B cell (primary cell): ENCODE results near the gene SPG7. TPM values are rescaled to one million over a fixed set of nuclear protein-coding genes. Genes with fewer than 3 reads are reported as not detected.

Experiments
- ATAC-seq: fragments of 200-7000 bp; cut with Tn5 transposase; one replicate; pipeline ENCODE4 v1.10.0; 2021; ENCODE audit warnings: low read depth, mild to moderate bottlenecking, moderate number of reproducible peaks, moderate library complexity
- CTCF ChIA-PET: fragments of 350-600 bp; sonication (Branson Sonifier 250); formaldehyde crosslinking; loops from one replicate; lab custom pipeline; 2021; ENCODE audit warnings: antibody characterized with exemption, inconsistent platforms; lab: Charles Lee
- POLR2A ChIA-PET: fragments of 350-600 bp; sonication (Branson Sonifier 250); formaldehyde crosslinking; loops from one replicate; lab custom pipeline; 2021; ENCODE audit warnings: antibody characterized with exemption; lab: Charles Lee
- DNase-seq: peaks from one replicate; pipeline ENCODE4 v3.0.0; 2013
- H2AFZ ChIP-seq: 2 replicates; pipeline ENCODE4 v1.6.1; 2012; ENCODE audit warnings: mild to moderate bottlenecking, low read depth, low read length; ENCODE audit not compliant: insufficient read depth, poor library complexity, severe bottlenecking
- H3K27ac ChIP-seq, 2 donors: 1 replicate in 1 of 2; 2 replicates in 1 of 2; pipeline ENCODE4 v1.5.1; 2012 to 2013; ENCODE audit warnings: low read length in 2 of 2, mild to moderate bottlenecking in 2 of 2, moderate library complexity in 1 of 2
- H3K27me3 ChIP-seq, 4 experiments: fragments of 200-600 bp in 1 of 4; sonication (generic) in 1 of 4; replicated peaks in 1 of 4; 1 replicate in 2 of 4; 2 replicates in 2 of 4; pipeline versions ENCODE4 v1.6.1 to v1.7.0; 2013 to 2016; ENCODE audit warnings: low read length in 3 of 4, mild to moderate bottlenecking in 2 of 4, mixed read lengths in 1 of 4, moderate library complexity in 1 of 4; ENCODE audit not compliant: insufficient read depth in 4 of 4, control insufficient read depth in 3 of 4; ENCODE audit errors: control extremely low read depth in 1 of 4
- H3K36me3 ChIP-seq, 2 experiments: replicated peaks in 1 of 2; 1 replicate in 1 of 2; 2 replicates in 1 of 2; pipeline versions ENCODE4 v1.6.1 to v1.7.1; 2013; ENCODE audit warnings: low read length in 1 of 2; ENCODE audit not compliant: insufficient read depth in 2 of 2, control insufficient read depth in 1 of 2; ENCODE audit errors: control extremely low read depth in 1 of 2, extremely low read depth in 1 of 2
- H3K4me1 ChIP-seq, 2 donors: fragments of 200-600 bp in 1 of 2; sonication (generic) in 1 of 2; 1 replicate in 1 of 2; 2 replicates in 1 of 2; pipeline versions ENCODE4 v1.5.1 to v1.6.1; 2013 to 2017; ENCODE audit warnings: low read length in 2 of 2; ENCODE audit not compliant: control insufficient read depth in 2 of 2, insufficient read depth in 2 of 2
- H3K4me2 ChIP-seq: replicated peaks from 2 replicates; pipeline ENCODE3; 2012; ENCODE audit warnings: mild to moderate bottlenecking, low read depth, low read length; ENCODE audit not compliant: poor library complexity, severe bottlenecking
- H3K4me3 ChIP-seq, 5 experiments: fragments of 200-600 bp in 1 of 5; sonication (generic) in 1 of 5; 1 replicate in 3 of 5; 2 replicates in 2 of 5; pipeline versions ENCODE4 v1.5.1 to v1.7.0; 2011 to 2016; ENCODE audit warnings: low read length in 4 of 5, mild to moderate bottlenecking in 4 of 5, low read depth in 2 of 5, control low read depth in 1 of 5, moderate library complexity in 1 of 5; ENCODE audit not compliant: insufficient read depth in 1 of 5; ENCODE audit errors: control extremely low read depth in 1 of 5, extremely low read depth in 1 of 5
- H3K79me2 ChIP-seq: fragments of 200-600 bp; sonication (generic); one replicate; pipeline ENCODE4 v1.6.0; 2016; ENCODE audit warnings: low read length; ENCODE audit not compliant: control insufficient read depth, insufficient read depth
- H3K9ac ChIP-seq: fragments of 200-600 bp; sonication (generic); 2 replicates; pipeline ENCODE4 v1.6.1; 2017; ENCODE audit warnings: mild to moderate bottlenecking, low read length, moderate library complexity
- H3K9me3 ChIP-seq, 3 donors: one replicate each; pipeline versions ENCODE4 v1.6.1 to v1.7.1; 2013; ENCODE audit warnings: low read length in 2 of 3; ENCODE audit not compliant: control insufficient read depth in 2 of 3, insufficient read depth in 1 of 3; ENCODE audit errors: control extremely low read depth in 1 of 3
- H4K20me1 ChIP-seq: 2 replicates; pipeline ENCODE4 v1.6.0; 2012; ENCODE audit warnings: mild to moderate bottlenecking, low read length; ENCODE audit not compliant: insufficient read depth, control insufficient read depth, poor library complexity, severe bottlenecking
- H3K27ac Mint-ChIP-seq: one replicate; pipeline ENCODE4 v1.8.0; 2021; ENCODE audit warnings: mixed read lengths
- H3K27me3 Mint-ChIP-seq: one replicate; pipeline ENCODE4 v1.8.0; 2021; ENCODE audit warnings: mixed read lengths
- H3K4me1 Mint-ChIP-seq: one replicate; pipeline ENCODE4 v1.8.0; 2021; ENCODE audit warnings: mixed read lengths
- H3K4me3 Mint-ChIP-seq: one replicate; pipeline ENCODE4 v1.8.0; 2021; ENCODE audit warnings: mixed read lengths
- H3K9me3 Mint-ChIP-seq: one replicate; pipeline ENCODE4 v1.8.0; 2022; ENCODE audit warnings: mixed read lengths; ENCODE audit not compliant: insufficient read depth
- EZH2 ChIP-seq: IDR thresholded peaks from 2 replicates; pipeline ENCODE4 v1.6.1; 2012; ENCODE audit warnings: borderline replicate concordance, low read depth, mild to moderate bottlenecking, moderate library complexity, low read length; ENCODE audit not compliant: insufficient read depth, poor library complexity, severe bottlenecking
- WGBS: methylation state at CpG from one replicate; pipeline ENCODE4 v1.1.5; 2013; ENCODE audit warnings: missing lambda C conversion rate; ENCODE audit not compliant: insufficient coverage; 5-methylcytosine and 5-hydroxymethylcytosine counted together
- intact Hi-C: fragments of 100-400 bp; cut with micrococcal nuclease; formaldehyde crosslinking; loops from one replicate; pipeline ENCODE4 v1.10.0; 2022
- polyA plus RNA-seq: library from polyadenylated mRNA; depleted of rRNA; stranded (reverse); fragments of >200 nt; gene quantifications from 2 replicates; pipeline ENCODE4 v1.2.3, GENCODE V29; 2012
- total RNA-seq, 2 donors: library from RNA; stranded (reverse); fragments of 120-200 nt in 1 of 2; gene quantifications; 1 replicate in 1 of 2; 2 replicates in 1 of 2; pipeline versions ENCODE4 v1.2.3 to v1.2.4, GENCODE V29; 2013 to 2022
- TF ChIP-seq, protein P1 (sequence below): fragments of 200-600 bp; IDR thresholded peaks from one replicate; pipeline ENCODE4 v1.8.0; 2022; ENCODE audit warnings: antibody characterized with exemption, mild to moderate bottlenecking

Gene SPG7
- total and polyA plus RNA-seq, 2 donors (not counting 1 experiment from before 2014, with no cell fraction given) = 146 to 157 TPM

DNA sequence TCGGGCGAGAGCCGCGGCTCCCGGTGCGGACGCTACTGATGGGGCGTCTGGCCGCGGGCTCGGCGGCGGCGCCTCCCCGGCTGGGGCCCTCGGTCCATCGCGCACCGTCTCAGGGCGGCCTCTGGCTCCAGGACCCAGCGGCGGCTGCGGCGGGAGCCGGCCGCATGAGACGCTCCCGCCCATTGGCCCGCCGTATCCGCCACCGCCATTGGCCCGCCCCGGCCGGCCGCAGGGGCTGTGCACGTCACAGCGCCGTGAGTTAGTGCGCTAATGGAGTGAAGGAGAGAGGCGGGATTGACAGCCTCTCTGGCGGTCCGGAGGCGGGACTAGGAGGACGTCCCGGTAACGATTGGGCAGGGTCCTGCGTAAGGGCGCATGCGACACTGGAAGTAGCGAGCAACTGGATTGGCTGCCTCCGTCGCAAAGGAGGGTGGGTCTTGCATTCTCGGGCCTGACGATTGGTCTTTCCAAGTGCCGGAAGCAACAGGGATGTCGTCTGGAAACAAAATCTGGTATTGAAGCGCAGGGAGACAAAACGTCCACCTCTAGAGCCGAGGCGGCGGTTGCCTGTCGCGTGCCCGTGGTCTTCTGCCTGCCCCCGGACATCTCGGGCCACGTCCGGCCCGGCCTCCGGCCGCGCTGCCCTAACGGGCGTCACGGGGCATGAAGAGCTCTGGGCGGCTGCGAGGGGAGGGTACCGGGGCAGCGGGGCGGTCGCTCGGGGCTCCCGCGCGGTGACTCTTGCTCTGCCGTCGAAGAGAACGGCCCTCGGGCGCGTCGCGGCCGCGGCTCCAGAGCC lies 17.6 kb upstream of the SPG7 start, which contains the start of gene ANKRD11:
Gene ANKRD11 (minus strand): TSS at position 123 of the 799 bp plus-strand sequence. CDS start 173,542 bp downstream, outside the sequence.
- Mint-ChIP-seq H3K27ac (peak within 1 kb of the TSS; percentile 97), H3K9me3 (no peaks in the 10 kb centered on the region), H3K27me3 (no peaks in the 10 kb centered on the region), H3K4me3 (peak within 1 kb of the TSS; percentile 93), H3K4me1 (peaks cover 56% of the 10 kb centered on the region)
- POLR2A ChIA-PET = interaction anchor here (0.6 to 3.0 kb wide), 4 partner anchors 14 to 383 kb away, joined by 3 to 20 read pairs (median 4); partner anchors contain the start of gene TCF25
- H2AFZ ChIP-seq = peak within 1 kb of the TSS; percentile 82
- intact Hi-C loops = loop anchor here (1.0 to 2.0 kb wide), 5 partner anchors 14 to 376 kb away; partner anchors contain the start of genes RPL13 and SPG7
- peaks cover 40 to 46% of the 10 kb centered on the region in 2 donors for H3K4me1 ChIP-seq
- H3K27ac ChIP-seq = peak within 1 kb of the TSS; percentile 91 to 97
- H3K4me3 ChIP-seq = peak within 1 kb of the TSS; percentile 59 to 93 (median 86)
- H3K36me3 ChIP-seq = peaks cover 0 to 9% of the 10 kb centered on the region in 2 experiments
- H3K9ac ChIP-seq = peak within 1 kb of the TSS; percentile 74
- under 1% methylated on average over 96 of the region's 96 CpGs for WGBS
- peaks cover 64% of the 10 kb centered on the region for H4K20me1 ChIP-seq
- H3K9me3 ChIP-seq = no peaks in the 10 kb centered on the region
- H3K4me2 ChIP-seq = peak within 1 kb of the TSS; percentile 86
- DNase-seq = peak; percentile 99
- ATAC-seq = peak; percentile 81
- no peak for TF ChIP-seq EZH2
- TF ChIP-seq, protein P1, sequence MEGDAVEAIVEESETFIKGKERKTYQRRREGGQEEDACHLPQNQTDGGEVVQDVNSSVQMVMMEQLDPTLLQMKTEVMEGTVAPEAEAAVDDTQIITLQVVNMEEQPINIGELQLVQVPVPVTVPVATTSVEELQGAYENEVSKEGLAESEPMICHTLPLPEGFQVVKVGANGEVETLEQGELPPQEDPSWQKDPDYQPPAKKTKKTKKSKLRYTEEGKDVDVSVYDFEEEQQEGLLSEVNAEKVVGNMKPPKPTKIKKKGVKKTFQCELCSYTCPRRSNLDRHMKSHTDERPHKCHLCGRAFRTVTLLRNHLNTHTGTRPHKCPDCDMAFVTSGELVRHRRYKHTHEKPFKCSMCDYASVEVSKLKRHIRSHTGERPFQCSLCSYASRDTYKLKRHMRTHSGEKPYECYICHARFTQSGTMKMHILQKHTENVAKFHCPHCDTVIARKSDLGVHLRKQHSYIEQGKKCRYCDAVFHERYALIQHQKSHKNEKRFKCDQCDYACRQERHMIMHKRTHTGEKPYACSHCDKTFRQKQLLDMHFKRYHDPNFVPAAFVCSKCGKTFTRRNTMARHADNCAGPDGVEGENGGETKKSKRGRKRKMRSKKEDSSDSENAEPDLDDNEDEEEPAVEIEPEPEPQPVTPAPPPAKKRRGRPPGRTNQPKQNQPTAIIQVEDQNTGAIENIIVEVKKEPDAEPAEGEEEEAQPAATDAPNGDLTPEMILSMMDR = no peak
- H3K79me2 ChIP-seq = peaks cover 73% of the 10 kb centered on the region
- H3K27me3 ChIP-seq = no peaks in the 10 kb centered on the region
- CTCF ChIA-PET = no interaction called here
